Measurements from ENCODE around the gene TMEM109. TPM values are rescaled to one million over a fixed set of nuclear protein-coding genes. Genes with fewer than 3 reads are reported as not detected.

The TMEM109 gene
- total and polyA plus RNA-seq, 9 of the 15 experiments (the other 6 are each of a cell fraction or from before 2014, with no cell fraction given), result 9.2 to 71.3 (median 30.5) TPM

GRCh38 chr11:60864856-60865513 is 49.0 kb upstream of the TMEM109 start (continued):
- TF ChIP-seq REST (IDR thresholded peaks at IDR 0.05; ENCODE audit: borderline replicate concordance) (no peak), REST (CRISPR knock-in tag; IDR thresholded peaks at IDR 0.05; ENCODE audit: low read depth) (no peak), ARID1B (IDR thresholded peaks at IDR 0.05) (peak; percentile 52; the same call in 1 of the 2 replicates), NR1H2 (CRISPR knock-in tag; IDR thresholded peaks at IDR 0.05) (no peak), KLF1 (tag; IDR thresholded peaks at IDR 0.05) (no peak), KDM4B (IDR thresholded peaks at IDR 0.05; ENCODE audit: borderline replicate concordance in 2 of 2, low read depth in 1 of 2) (no peak), SP2 (IDR thresholded peaks at IDR 0.05; ENCODE audit: extremely low read depth, low read depth, low read length, poor library complexity, severe bottlenecking) (no peak), NFIC (IDR thresholded peaks at IDR 0.05) (peak; percentile 25; the same call in 1 of the 2 replicates), NONO (IDR thresholded peaks at IDR 0.05; ENCODE audit: low read depth in 2 of 2, low read length in 1 of 2) (no peak)

All from K562 (cell line).